CD4-positive, alpha-beta T cell treated with Interleukin-17A for 4 hours (primary cell): Measurements from ENCODE around the gene NCAPD2.
A peak's percentile ranks its signal among the peaks of the same experiment; 100 is the strongest.
"Not testable (repeated sequence)": the region's sequence is repeated elsewhere in the genome, so short reads cannot be mapped to it uniquely, and the experiment has no call there.

Source experiments
- DNase-seq: peaks from one replicate; pipeline ENCODE4 v3.0.0-alpha.2; 2020; ENCODE audit warnings: mixed read lengths

The NCAPD2 gene

DNA sequence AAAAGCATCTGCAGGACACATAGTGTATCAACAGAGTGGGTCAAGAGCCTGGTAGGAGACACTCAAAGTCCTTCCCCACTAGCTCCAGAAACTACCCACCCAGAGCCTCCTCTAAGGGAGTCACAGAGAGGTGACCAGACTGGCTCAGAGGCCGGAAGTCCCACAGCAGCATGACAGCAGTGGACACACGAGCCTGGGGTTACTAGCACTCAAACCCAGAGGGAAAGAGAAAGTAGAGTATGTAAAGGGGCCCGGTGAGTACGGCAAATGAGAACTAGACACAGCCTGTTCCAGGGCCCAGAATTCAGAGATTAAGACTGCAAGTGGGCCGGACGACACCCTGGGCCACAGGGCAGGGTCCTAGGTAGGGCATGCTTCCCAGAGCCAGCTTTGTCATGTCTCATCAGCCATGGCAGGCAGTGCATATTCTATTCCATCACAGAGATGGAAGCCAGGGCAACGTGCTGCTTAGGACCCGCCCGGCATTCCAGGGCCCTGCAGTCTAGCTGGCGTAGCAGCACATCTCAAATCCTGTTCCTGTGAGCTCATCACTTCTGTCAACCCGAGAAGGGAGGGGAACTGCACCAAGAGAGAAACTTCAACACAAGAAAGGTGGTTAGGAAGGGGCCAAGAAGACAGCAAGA lies 57.7 kb downstream of the NCAPD2 start:
- no peak for DNase-seq

DNA sequence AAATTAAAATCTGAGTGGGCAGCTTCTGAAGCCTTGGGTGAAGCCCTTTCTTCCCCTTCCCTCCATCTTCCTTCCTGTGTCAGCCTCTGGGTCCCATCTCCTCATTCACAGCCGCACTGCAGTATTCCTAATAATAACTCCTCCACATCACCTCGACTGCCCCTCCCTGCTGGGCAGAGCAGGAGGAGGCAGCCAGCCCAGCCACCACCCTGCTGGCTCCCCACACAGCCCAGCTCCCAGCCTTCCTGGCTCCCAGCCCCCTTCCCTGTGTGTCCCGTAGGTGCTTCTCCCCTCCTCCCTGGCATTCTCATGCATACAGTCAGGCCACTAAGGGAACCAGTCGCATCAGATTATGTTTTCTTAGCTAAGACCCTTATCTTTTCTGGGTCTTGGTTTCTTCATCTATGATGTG lies 58.2 kb downstream of the NCAPD2 start:
- DNase-seq, result no peak

GRCh38 chr12:6553051-6553868 lies 59.4 kb downstream of the NCAPD2 start:
- no peak for DNase-seq

DNA sequence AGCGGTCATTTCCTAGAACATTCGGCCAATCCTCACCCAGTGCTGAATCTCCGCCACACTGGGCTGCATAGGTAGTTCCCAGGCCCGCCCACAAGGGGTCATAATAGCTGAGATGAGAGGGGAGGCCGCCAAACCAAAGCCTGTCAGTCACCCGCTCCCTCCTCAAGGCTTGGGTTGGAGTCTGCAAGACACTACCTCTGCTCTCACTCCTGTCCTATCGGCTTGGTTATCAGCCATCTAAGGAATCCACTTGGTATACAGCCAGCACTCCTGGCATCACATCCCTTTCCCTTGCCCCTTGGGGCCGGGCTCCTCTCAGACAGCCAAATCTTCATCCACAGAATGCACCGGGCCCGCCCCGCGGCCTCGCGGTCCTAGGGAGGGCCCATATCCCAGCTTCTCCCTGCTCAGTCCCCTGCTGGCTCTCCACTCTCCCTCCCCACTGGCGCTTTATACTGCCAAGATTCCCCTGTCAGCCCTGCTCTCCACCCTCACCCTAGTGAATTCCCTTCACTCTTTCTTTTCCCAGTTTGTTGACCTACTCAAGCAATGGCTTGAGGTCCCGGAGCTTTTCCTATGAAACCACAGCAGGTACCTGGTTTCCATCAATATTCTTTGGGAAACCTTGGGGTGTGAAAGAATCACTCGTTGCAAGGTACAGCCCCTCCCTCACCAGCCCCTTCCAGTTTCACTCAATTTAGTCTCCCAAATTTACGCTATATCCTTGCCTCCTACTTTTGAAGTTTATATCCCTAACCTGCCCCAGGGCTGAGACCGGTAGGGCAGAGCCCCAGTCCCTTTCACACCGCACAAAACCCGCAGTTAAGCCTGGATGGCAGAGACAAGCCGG lies 60.5 kb downstream of the NCAPD2 start:
- DNase-seq, result peak; percentile 78

GRCh38 chr12:6555018-6555691 lies 61.3 kb downstream of the NCAPD2 start:
- DNase-seq, result no peak

DNA sequence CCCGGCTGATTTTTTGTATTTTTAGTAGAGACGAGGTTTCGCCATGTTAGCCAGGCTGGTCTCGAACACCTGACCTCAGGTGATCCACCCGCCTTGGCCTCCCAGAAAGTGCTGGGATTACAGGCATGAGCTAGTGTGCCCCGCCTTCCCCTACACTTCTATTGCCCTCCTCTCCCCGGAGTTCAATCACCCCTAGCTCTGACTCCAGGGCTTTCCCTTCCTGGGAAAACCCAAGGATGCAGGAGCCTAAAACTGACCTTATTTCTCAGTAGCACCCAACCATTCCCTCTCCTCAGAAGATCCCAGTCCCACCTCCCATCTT lies 62.6 kb downstream of the NCAPD2 start:
- not testable (repeated sequence) for DNase-seq

GRCh38 chr12:6556857-6557256 lies 63.0 kb downstream of the NCAPD2 start:
- DNase-seq, result no peak

- DNase-seq, result peak; percentile 66
Measured at GRCh38 chr12:6558014-6558760, 64.3 kb downstream of the NCAPD2 start.

- DNase-seq, result no peak
Measured at GRCh38 chr12:6559500-6559899, 65.6 kb downstream of the NCAPD2 start.

- DNase-seq, result no peak
Measured at GRCh38 chr12:6560501-6561205, 66.8 kb downstream of the NCAPD2 start.

DNA sequence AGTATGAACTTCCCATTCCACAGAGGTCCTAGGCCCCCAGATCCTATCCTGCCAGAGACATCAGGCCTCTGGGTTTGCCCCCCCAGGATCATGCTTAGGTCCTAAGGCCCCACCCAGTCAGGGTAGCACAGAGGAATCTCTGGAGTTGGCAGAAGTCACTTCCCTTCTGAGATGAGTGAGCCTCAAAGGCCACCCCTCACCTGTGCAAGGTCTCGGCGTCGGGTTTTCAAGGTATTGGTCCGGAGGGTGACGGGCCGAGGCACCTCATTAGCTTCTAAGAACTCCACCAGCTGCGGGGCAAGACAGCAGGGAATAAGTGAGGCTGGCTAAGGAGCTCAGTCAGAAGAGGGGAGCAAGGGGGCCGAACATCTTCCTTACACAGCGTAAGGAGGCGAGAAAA lies 69.0 kb downstream of the NCAPD2 start:
- no peak for DNase-seq

DNA sequence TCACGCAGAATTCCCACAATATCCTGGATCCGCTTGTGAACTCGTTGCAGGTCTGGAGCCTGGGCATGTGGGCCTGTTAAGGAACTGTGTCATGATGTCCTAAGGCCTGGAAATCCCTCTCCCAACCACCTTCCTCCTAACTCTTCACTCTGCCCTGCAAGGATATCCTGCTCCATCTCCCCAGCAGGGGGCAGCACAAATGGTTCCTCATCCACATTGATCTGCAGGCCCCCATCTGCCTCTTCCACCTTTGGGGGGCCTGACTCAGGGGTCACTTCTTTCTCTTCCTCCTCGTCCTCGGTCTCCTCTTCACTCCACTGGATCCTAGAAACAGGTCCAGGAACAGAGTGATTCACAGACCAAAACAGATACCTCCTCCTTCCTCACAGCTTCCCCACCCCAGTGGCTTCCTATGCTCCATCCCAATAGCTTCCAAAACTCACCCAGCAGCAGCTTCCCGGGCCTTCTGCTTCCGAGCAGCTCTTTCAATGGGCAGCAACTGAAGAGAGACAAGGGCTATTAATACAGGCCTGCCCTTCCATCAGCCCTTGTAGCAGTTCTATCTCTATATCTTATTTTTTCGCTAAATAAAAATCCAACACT lies 69.6 kb downstream of the NCAPD2 start:
- peak; percentile 80 for DNase-seq

GRCh38 chr12:6567112-6567670 lies 73.3 kb downstream of the NCAPD2 start:
- no peak for DNase-seq

- DNase-seq, result no peak
Measured at GRCh38 chr12:6569312-6569711, 75.4 kb downstream of the NCAPD2 start.

DNA sequence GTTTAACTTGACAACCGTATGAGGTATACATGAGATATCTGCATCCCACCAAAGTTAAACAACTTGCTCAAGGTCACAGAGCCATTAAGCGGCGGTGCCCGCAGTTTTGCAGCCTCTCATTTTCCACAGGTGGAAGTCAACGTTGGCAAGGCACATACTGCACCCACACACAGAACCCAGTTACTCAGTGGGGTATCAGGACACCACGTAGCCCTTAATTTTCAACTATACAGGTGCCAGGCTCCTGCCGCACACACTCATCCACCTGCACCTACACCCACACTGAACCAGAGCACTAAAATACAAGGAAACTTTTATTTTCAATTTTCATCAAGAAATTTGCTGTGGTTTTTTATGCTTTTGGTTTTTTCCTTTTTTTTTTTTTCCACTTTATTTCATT lies 75.9 kb downstream of the NCAPD2 start:
- DNase-seq, result no peak

DNA sequence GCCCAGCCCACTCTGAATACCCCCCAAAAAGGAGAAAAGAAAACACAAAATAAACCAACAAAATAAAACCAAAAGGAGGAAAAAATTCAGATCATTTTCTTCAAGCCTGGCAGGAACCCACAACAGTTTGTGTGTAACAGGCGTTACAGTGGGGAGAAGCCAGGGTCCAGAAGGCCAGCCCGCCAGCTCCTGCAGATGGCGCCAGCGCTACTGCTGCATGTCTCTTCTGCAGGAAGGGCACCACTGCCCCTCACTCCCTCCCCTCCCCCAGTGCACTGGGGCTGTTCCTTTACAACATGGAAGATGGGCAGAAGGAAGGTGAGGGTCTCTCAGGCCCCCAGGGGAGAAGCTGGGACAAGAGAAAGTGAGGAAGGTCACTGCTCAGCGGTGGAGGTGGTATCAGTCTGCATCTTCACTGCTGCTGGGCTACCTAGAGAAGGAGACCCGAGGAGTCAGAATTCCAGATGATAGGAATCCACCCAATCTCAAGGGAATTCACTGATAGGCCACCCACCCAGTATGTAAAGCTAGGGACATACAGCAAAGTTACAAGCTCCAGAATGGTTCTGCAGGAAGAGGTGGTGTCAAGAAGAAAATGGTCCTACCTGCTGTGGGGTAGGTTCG lies 76.5 kb downstream of the NCAPD2 start:
- peak; percentile 59 for DNase-seq

GRCh38 chr12:6573001-6573400 lies 79.1 kb downstream of the NCAPD2 start:
- no peak for DNase-seq

DNA sequence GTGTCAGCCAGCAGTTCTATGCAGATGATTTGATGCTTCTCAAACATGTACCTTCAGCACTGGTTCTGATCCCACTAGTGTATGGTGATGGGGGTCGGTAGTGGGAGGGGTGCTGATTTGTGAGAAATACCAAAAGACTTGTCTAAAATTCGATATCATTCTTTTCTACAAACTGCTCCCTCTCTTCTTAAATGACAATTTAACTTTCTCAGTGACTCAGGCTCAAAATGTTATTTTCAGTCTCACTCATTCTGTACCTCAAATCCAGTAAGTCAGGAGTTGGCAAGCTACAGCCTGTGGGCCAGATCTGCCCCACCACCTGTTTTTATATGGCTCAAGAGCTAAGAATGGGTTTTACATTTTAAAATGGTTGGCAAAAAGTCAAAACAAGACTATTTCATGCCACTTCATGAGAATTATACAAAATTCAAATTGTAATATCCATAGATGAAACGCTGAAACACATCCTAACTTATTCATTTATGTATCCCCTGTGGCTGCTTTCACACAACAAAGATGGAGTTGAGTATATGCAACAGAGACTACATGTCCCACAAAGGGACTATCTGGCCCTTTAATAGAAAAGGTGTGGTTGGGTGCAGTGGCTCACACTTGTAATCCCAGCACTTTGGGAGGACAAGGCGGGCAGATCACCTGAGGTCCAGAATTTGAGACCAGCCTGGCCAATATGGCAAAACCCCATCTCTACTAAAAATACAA lies 80.8 kb downstream of the NCAPD2 start:
- no peak for DNase-seq

GRCh38 chr12:6575648-6576047 lies 81.7 kb downstream of the NCAPD2 start:
- no peak for DNase-seq
